GM23248 (cell line): ENCODE measurements around the gene CACNG1.

Experiments used
- EZH2 ChIP-seq: fragments of 200-600 bp; sonication (generic); IDR thresholded peaks from 2 replicates; pipeline ENCODE4 v1.6.1; 2018; ENCODE audit warnings: antibody characterized with exemption, mild to moderate bottlenecking; ENCODE audit not compliant: insufficient read depth, poor library complexity, severe bottlenecking
- EZH2phosphoT487 ChIP-seq: fragments of 200-600 bp; sonication (generic); IDR thresholded peaks from 2 replicates; pipeline ENCODE4 v1.6.1; 2018; ENCODE audit warnings: antibody characterized with exemption, moderate library complexity, mild to moderate bottlenecking, low read depth; ENCODE audit not compliant: insufficient read depth

GRCh38 chr17:67035131-67036083, 8.9 kb upstream of the CACNG1 start:
- TF ChIP-seq EZH2phosphoT487 (no peak), EZH2 (no peak)
